ENCODE results near the gene ELP4.

- TF ChIP-seq, protein P1, sequence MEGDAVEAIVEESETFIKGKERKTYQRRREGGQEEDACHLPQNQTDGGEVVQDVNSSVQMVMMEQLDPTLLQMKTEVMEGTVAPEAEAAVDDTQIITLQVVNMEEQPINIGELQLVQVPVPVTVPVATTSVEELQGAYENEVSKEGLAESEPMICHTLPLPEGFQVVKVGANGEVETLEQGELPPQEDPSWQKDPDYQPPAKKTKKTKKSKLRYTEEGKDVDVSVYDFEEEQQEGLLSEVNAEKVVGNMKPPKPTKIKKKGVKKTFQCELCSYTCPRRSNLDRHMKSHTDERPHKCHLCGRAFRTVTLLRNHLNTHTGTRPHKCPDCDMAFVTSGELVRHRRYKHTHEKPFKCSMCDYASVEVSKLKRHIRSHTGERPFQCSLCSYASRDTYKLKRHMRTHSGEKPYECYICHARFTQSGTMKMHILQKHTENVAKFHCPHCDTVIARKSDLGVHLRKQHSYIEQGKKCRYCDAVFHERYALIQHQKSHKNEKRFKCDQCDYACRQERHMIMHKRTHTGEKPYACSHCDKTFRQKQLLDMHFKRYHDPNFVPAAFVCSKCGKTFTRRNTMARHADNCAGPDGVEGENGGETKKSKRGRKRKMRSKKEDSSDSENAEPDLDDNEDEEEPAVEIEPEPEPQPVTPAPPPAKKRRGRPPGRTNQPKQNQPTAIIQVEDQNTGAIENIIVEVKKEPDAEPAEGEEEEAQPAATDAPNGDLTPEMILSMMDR (IDR thresholded peaks at IDR 0.05), result no peak
- TF ChIP-seq POLR2A (IDR thresholded peaks at IDR 0.05) (no peak), EP300 (IDR thresholded peaks at IDR 0.05) (no peak)
Observed at GRCh38 chr11:31792036-31792435, 282.5 kb downstream of the ELP4 start.
